IMR-90 (cell line): ENCODE measurements around the gene EPB41L4A. TPM values are rescaled to one million over a fixed set of nuclear protein-coding genes. Genes with fewer than 3 reads are reported as not detected.

ENCODE experiments used
- ATAC-seq: fragments of 200-7000 bp; cut with Tn5 transposase; 2 replicates; pipeline ENCODE4 v1.9.1; 2020; ENCODE audit warnings: low read depth, mild to moderate bottlenecking, moderate library complexity
- BruUV-seq: library from RNA; stranded (reverse); fragments of 400-500 nt; replicated peaks from 2 replicates; lab custom pipeline; 2021; lab: Mats Ljungman, UMichigan
- CTCF ChIA-PET: fragments of 300-600 bp; formaldehyde crosslinking; extraction: SDS; loops from one replicate; lab custom pipeline; 2021; ENCODE audit warnings: antibody characterized with exemption; lab: Yijun Ruan, JAX
- POLR2A ChIA-PET: fragments of 300-600 bp; sonication (Branson Sonifier 250); formaldehyde crosslinking; loops from one replicate; lab custom pipeline; 2022; ENCODE audit warnings: antibody characterized with exemption; ENCODE audit not compliant: unreplicated experiment; lab: Charles Lee
- DNase-seq: peaks from one replicate; pipeline ENCODE4 v3.0.0; 2013
- H2AFZ ChIP-seq: replicated peaks from 2 replicates; pipeline ENCODE3; 2013; ENCODE audit warnings: low read length, mild to moderate bottlenecking; ENCODE audit not compliant: poor library complexity
- H2AK5ac ChIP-seq: 2 replicates; pipeline ENCODE4 v1.6.1; 2013; ENCODE audit warnings: low read depth, low read length, inconsistent platforms
- H2AK9ac ChIP-seq: replicated peaks from 2 replicates; pipeline ENCODE3; 2013; ENCODE audit warnings: mild to moderate bottlenecking, low read depth, low read length, moderate library complexity; ENCODE audit not compliant: poor library complexity
- H2BK120ac ChIP-seq: 2 replicates; pipeline ENCODE4 v1.6.1; 2013; ENCODE audit warnings: low read depth, low read length, inconsistent platforms
- H2BK15ac ChIP-seq: 3 replicates; pipeline ENCODE4 v1.6.1; 2013; ENCODE audit warnings: low read depth, low read length, inconsistent platforms
- H2BK20ac ChIP-seq: 2 replicates; pipeline ENCODE4 v1.6.1; 2013; ENCODE audit warnings: low read depth, mild to moderate bottlenecking, inconsistent platforms, low read length, moderate library complexity
- H2BK5ac ChIP-seq: 2 replicates; pipeline ENCODE4 v1.6.1; 2013; ENCODE audit warnings: mild to moderate bottlenecking, low read depth, low read length, inconsistent platforms; ENCODE audit not compliant: poor library complexity, severe bottlenecking
- H3K14ac ChIP-seq: replicated peaks from 2 replicates; pipeline ENCODE4 v1.6.1; 2013; ENCODE audit warnings: low read depth, low read length, inconsistent platforms
- H3K18ac ChIP-seq: 2 replicates; pipeline ENCODE4 v1.6.1; 2013; ENCODE audit warnings: low read depth, low read length, control low read depth
- H3K23ac ChIP-seq: 2 replicates; pipeline ENCODE4 v1.6.1; 2013; ENCODE audit warnings: low read depth, low read length, inconsistent platforms
- H3K27ac ChIP-seq: 2 replicates; pipeline ENCODE4 v1.5.1; 2013; ENCODE audit warnings: mild to moderate bottlenecking, control low read depth, low read length; ENCODE audit not compliant: insufficient read depth
- H3K27me3 ChIP-seq: 2 replicates; pipeline ENCODE4 v1.6.1; 2013; ENCODE audit warnings: low read length; ENCODE audit not compliant: control insufficient read depth, insufficient read depth
- H3K36me3 ChIP-seq: 2 replicates; pipeline ENCODE4 v1.6.1; 2013; ENCODE audit warnings: low read length, mixed read lengths; ENCODE audit not compliant: control insufficient read depth, insufficient read depth
- H3K4ac ChIP-seq: 2 replicates; pipeline ENCODE4 v1.6.1; 2013; ENCODE audit warnings: low read depth, low read length, inconsistent platforms
- H3K4me1 ChIP-seq: 2 replicates; pipeline ENCODE4 v1.6.1; 2013; ENCODE audit warnings: low read length, mixed read lengths; ENCODE audit not compliant: control insufficient read depth, insufficient read depth
- H3K4me2 ChIP-seq: 2 replicates; pipeline ENCODE4 v1.6.1; 2013; ENCODE audit warnings: low read depth, mild to moderate bottlenecking, control low read depth, low read length, moderate library complexity
- H3K4me3 ChIP-seq: 2 replicates; pipeline ENCODE4 v1.5.1; 2013; ENCODE audit warnings: low read depth, mild to moderate bottlenecking, control low read depth, low read length, moderate library complexity; ENCODE audit not compliant: insufficient read depth
- H3K56ac ChIP-seq: 2 replicates; pipeline ENCODE4 v1.6.1; 2013; ENCODE audit warnings: low read length, inconsistent platforms; ENCODE audit not compliant: insufficient read depth; ENCODE audit errors: extremely low read depth
- H3K79me1 ChIP-seq, 2 experiments: 2 replicates each; pipeline ENCODE4 v1.6.1; 2013; ENCODE audit warnings: low read length in 2 of 2, inconsistent platforms in 1 of 2, low read depth in 1 of 2
- H3K9ac ChIP-seq: 2 replicates; pipeline ENCODE4 v1.6.1; 2013; ENCODE audit warnings: low read depth, low read length, control low read depth
- H3K9me1 ChIP-seq: 2 replicates; pipeline ENCODE4 v1.6.1; 2013; ENCODE audit warnings: low read length, inconsistent platforms; ENCODE audit not compliant: insufficient read depth
- H3K9me3 ChIP-seq: 2 replicates; pipeline ENCODE4 v1.6.1; 2013; ENCODE audit warnings: low read length; ENCODE audit not compliant: control insufficient read depth, insufficient read depth
- H4K20me1 ChIP-seq: 2 replicates; pipeline ENCODE4 v1.6.1; 2013; ENCODE audit warnings: low read length, inconsistent platforms; ENCODE audit not compliant: insufficient read depth
- H4K5ac ChIP-seq: 2 replicates; pipeline ENCODE4 v1.6.1; 2013; ENCODE audit warnings: mild to moderate bottlenecking, low read depth, low read length, control low read depth
- H4K8ac ChIP-seq, 2 experiments: 2 replicates each; pipeline ENCODE4 v1.6.1; 2013; ENCODE audit warnings: low read depth in 2 of 2, low read length in 2 of 2, control low read depth in 1 of 2, inconsistent platforms in 1 of 2
- H4K91ac ChIP-seq: 2 replicates; pipeline ENCODE4 v1.6.1; 2013; ENCODE audit warnings: low read depth, low read length, inconsistent platforms; ENCODE audit not compliant: insufficient read depth
- ELK1 ChIP-seq: fragments of 150-350 bp; IDR thresholded peaks from 2 replicates; pipeline ENCODE4 v1.6.1; 2016; ENCODE audit warnings: low read depth, mild to moderate bottlenecking, low read length, moderate library complexity, borderline replicate concordance
- RAD21 ChIP-seq: IDR thresholded peaks from 2 replicates; pipeline ENCODE4 v1.6.1; 2012; ENCODE audit warnings: low read length, improper control_type of control experiment
- WGBS, 2 experiments: methylation state at CpG; one replicate each; pipeline versions ENCODE4 v1.1.5 to v1.1.7; 2013; ENCODE audit warnings: missing lambda C conversion rate in 2 of 2; ENCODE audit not compliant: insufficient read length in 1 of 2; ENCODE audit errors: extremely low coverage in 2 of 2; 5-methylcytosine and 5-hydroxymethylcytosine counted together
- dilution Hi-C: fragments of 300-500 bp; cut with HindIII; formaldehyde crosslinking; loops from one replicate; pipeline ENCODE4 v1.14.3; 2018; ENCODE audit warnings: low sequenced_read_pairs; ENCODE audit not compliant: unreplicated experiment
- in situ Hi-C: fragments of 300-500 bp; cut with MboI; formaldehyde crosslinking; loops from 3 replicates; pipeline ENCODE4 v1.14.3; 2019; ENCODE audit warnings: low sequenced_read_pairs, inconsistent platforms, mixed read lengths
- intact Hi-C: fragments of 100-400 bp; cut with micrococcal nuclease; formaldehyde crosslinking; loops from 2 replicates; pipeline ENCODE4 v1.10.0; 2022
- polyA plus RNA-seq, 3 experiments: library from polyadenylated mRNA; depleted of rRNA; stranded (reverse); fragments of >200 nt; gene quantifications; 2 replicates each; pipeline ENCODE4 v1.2.3, GENCODE V29; 2012; ENCODE audit warnings: low replicate concordance in 1 of 3
- total RNA-seq: library from RNA; depleted of rRNA; stranded (reverse); fragments of >200 nt; gene quantifications from 2 replicates; pipeline ENCODE4 v1.2.3, GENCODE V29; 2012

The EPB41L4A gene
- total and polyA plus RNA-seq, 2 of the 4 experiments (the other 2 are of a cell fraction): under 0.01 to 0.02 TPM

DNA sequence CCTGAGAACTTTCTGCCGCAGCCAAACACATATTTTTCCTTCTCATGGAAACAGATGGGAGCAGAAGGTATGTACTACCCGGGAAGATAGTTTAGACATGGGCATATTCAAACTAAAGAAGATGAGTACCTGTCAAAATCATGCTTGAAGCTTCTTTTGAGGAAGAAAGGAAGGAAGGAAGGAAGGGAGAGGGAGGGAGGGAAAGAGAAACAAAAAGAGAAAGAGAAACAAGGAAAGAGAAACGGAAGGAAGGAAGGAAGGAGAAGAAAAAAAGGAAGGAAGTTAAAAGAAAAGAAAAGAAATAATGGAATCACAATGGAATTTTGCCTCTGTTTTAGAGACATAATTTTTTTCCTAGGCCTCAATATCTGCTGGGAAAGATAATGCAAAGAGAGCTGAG, 34.6 kb downstream of the EPB41L4A start:
- no peak overlapping the region for H2BK15ac ChIP-seq
- H3K4ac ChIP-seq: no peak overlapping the region
- H4K5ac ChIP-seq: no peak overlapping the region
- H3K9me3 ChIP-seq: no peaks in the 10 kb centered on the region
- no peaks in the 10 kb centered on the region for H3K36me3 ChIP-seq
- H2AK9ac ChIP-seq: no peak overlapping the region
- H3K79me1 ChIP-seq: no peaks in the 10 kb centered on the region
- no TSS peak for BruUV-seq
- H3K18ac ChIP-seq: no peak overlapping the region
- H3K56ac ChIP-seq: no peak overlapping the region
- ATAC-seq (no peak), DNase-seq (no peak)
- no peak overlapping the region for H2AFZ ChIP-seq
- H3K23ac ChIP-seq: no peak overlapping the region
- no peak overlapping the region for H3K9ac ChIP-seq
- H2AK5ac ChIP-seq: no peak overlapping the region
- no CpG with 5 or more reads among the region's 3 CpGs for WGBS, 2 experiments
- H4K20me1 ChIP-seq: no peaks in the 10 kb centered on the region
- no peak overlapping the region for H3K4me2 ChIP-seq
- H3K9me1 ChIP-seq: no peaks in the 10 kb centered on the region
- no peak overlapping the region for H3K27ac ChIP-seq
- CTCF ChIA-PET: no interaction called here
- no peaks in the 10 kb centered on the region; the same call in 1 of the 2 replicates for H3K27me3 ChIP-seq
- intact Hi-C loops: no loop called here
- no peak overlapping the region for H3K4me3 ChIP-seq
- no peak overlapping the region for H2BK20ac ChIP-seq
- H4K8ac ChIP-seq: no peak overlapping the region
- dilution Hi-C loops: no loop called here
- in situ Hi-C loops: no loop called here
- H4K91ac ChIP-seq: no peak overlapping the region
- no peak overlapping the region for H2BK120ac ChIP-seq
- POLR2A ChIA-PET: no interaction called here
- H3K14ac ChIP-seq: no peak overlapping the region
- no peak overlapping the region for H2BK5ac ChIP-seq
- TF ChIP-seq RAD21 (no peak), ELK1 (no peak)
- H3K4me1 ChIP-seq: no peaks in the 10 kb centered on the region
